Vagina (tissue), 2 donors: ENCODE results near the gene PFKL. TPM values are rescaled to one million over a fixed set of nuclear protein-coding genes. Genes with fewer than 3 reads are reported as not detected.

Source experiments
- DNase-seq, 2 donors: peaks; one replicate each; pipeline ENCODE4 v3.0.0-alpha.2; 2017; ENCODE audit errors: extremely low spot score in 2 of 2
- H3K27ac ChIP-seq: fragments of 200-600 bp; sonication (generic); one replicate; pipeline ENCODE4 v1.5.1; 2019
- H3K27me3 ChIP-seq: fragments of 200-600 bp; sonication (generic); one replicate; pipeline ENCODE4 v1.5.1; 2019
- H3K36me3 ChIP-seq, 2 donors: fragments of 200-600 bp; sonication (generic); one replicate each; pipeline ENCODE4 v1.5.1; 2017 to 2019
- H3K4me1 ChIP-seq: fragments of 200-600 bp; sonication (generic); one replicate; pipeline ENCODE4 v1.5.1; 2019
- H3K4me3 ChIP-seq, 2 donors: fragments of 200-600 bp; sonication (generic); 1 replicate in 1 of 2; 2 replicates in 1 of 2; pipeline ENCODE4 v1.5.1; 2016 to 2019
- H3K9me3 ChIP-seq: fragments of 200-600 bp; sonication (generic); one replicate; pipeline ENCODE4 v1.5.1; 2019
- CTCF ChIP-seq, 3 experiments: fragments of 450-650 bp in 2 of 3; fragments of 200-600 bp in 1 of 3; sonication (generic) in 1 of 3; IDR thresholded peaks; one replicate each; pipeline ENCODE4 v1.5.1; 2017 to 2019; ENCODE audit warnings: antibody characterized with exemption in 3 of 3, mild to moderate bottlenecking in 2 of 3, moderate library complexity in 2 of 3
- POLR2A ChIP-seq, 2 donors: fragments of 450-650 bp; IDR thresholded peaks; one replicate each; pipeline ENCODE4 v1.6.1; 2017; ENCODE audit warnings: antibody characterized with exemption in 2 of 2, mild to moderate bottlenecking in 2 of 2, moderate library complexity in 2 of 2
- POLR2AphosphoS5 ChIP-seq, 2 donors: sonication (generic); formaldehyde crosslinking; IDR thresholded peaks; one replicate each; pipeline ENCODE4 v1.9.0; 2017; ENCODE audit warnings: antibody characterized with exemption in 2 of 2, mild to moderate bottlenecking in 2 of 2, low read depth in 1 of 2; ENCODE audit not compliant: insufficient read depth in 1 of 2
- intact Hi-C: fragments of 100-400 bp; cut with DNase I; formaldehyde crosslinking; loops from one replicate; pipeline ENCODE4 v1.15.1; 2023
- total RNA-seq: library from RNA; depleted of rRNA; stranded (reverse); fragments of >200 nt; gene quantifications from one replicate; pipeline ENCODE4 v1.2.3, GENCODE V29; 2016

Gene PFKL
- total RNA-seq, 1 donor from 2014 or later: 79.1 TPM

GRCh38 chr21:44322621-44323325 is 22.9 kb downstream of the PFKL start:
- intact Hi-C loops: no loop called here
- no peaks in the 10 kb centered on the region for H3K27me3 ChIP-seq
- H3K4me1 ChIP-seq: no peaks in the 10 kb centered on the region
- no peak for DNase-seq
- TF ChIP-seq POLR2AphosphoS5 (IDR thresholded peaks at IDR 0.05; ENCODE audit: insufficient read depth in 1 of 2, low read depth in 1 of 2) (no peak), CTCF (IDR thresholded peaks at IDR 0.05) (no peak), POLR2A (IDR thresholded peaks at IDR 0.05) (no peak)
- H3K36me3 ChIP-seq: peaks cover 0 to 81% of the 10 kb centered on the region in 2 donors
- no peaks in the 10 kb centered on the region for H3K9me3 ChIP-seq
- no peak overlapping the region for H3K27ac ChIP-seq
- H3K4me3 ChIP-seq: no peak overlapping the region

- Histone ChIP-seq H3K27me3 (no peaks in the 10 kb centered on the region), H3K9me3 (no peaks in the 10 kb centered on the region), H3K36me3 (peaks cover 0 to 73% of the 10 kb centered on the region in 2 donors), H3K4me1 (no peaks in the 10 kb centered on the region), H3K27ac (no peak overlapping the region), H3K4me3 (no peak overlapping the region)
- no peak for DNase-seq
- intact Hi-C loops: no loop called here
- TF ChIP-seq POLR2A (IDR thresholded peaks at IDR 0.05) (no peak), CTCF (IDR thresholded peaks at IDR 0.05) (no peak)
These were observed 23.7 kb downstream of the PFKL start for GRCh38 chr21:44323591-44323990.

GRCh38 chr21:44324106-44324853 is 24.4 kb downstream of the PFKL start:
- no peak for DNase-seq
- Histone ChIP-seq H3K4me1 (no peaks in the 10 kb centered on the region), H3K9me3 (no peaks in the 10 kb centered on the region), H3K4me3 (no peak overlapping the region), H3K36me3 (peaks cover 0 to 66% of the 10 kb centered on the region in 2 donors), H3K27ac (no peak overlapping the region), H3K27me3 (no peaks in the 10 kb centered on the region)
- TF ChIP-seq CTCF (IDR thresholded peaks at IDR 0.05): no peak
- no peak for TF ChIP-seq POLR2AphosphoS5 (IDR thresholded peaks at IDR 0.05; ENCODE audit: insufficient read depth in 1 of 2, low read depth in 1 of 2)
- TF ChIP-seq POLR2A (IDR thresholded peaks at IDR 0.05): no peak
- intact Hi-C loops: no loop called here

GRCh38 chr21:44324854-44325107 is 24.9 kb downstream of the PFKL start:
- Histone ChIP-seq H3K4me1 (no peaks in the 10 kb centered on the region), H3K9me3 (no peaks in the 10 kb centered on the region), H3K4me3 (no peak overlapping the region), H3K27me3 (no peaks in the 10 kb centered on the region), H3K27ac (no peak overlapping the region), H3K36me3 (peaks cover 0 to 61% of the 10 kb centered on the region in 2 donors)
- DNase-seq: no peak
- intact Hi-C loops: no loop called here
- TF ChIP-seq POLR2AphosphoS5 (IDR thresholded peaks at IDR 0.05; ENCODE audit: insufficient read depth in 1 of 2, low read depth in 1 of 2) (no peak), CTCF (IDR thresholded peaks at IDR 0.05) (no peak), POLR2A (IDR thresholded peaks at IDR 0.05) (no peak)
